Measurements from ENCODE around the gene SERPINE1.
A peak's percentile ranks its signal among the peaks of the same experiment; 100 is the strongest.
"Not testable (repeated sequence)": the region's sequence is repeated elsewhere in the genome, so short reads cannot be mapped to it uniquely, and the experiment has no call there.

SERPINE1 gene

DNA sequence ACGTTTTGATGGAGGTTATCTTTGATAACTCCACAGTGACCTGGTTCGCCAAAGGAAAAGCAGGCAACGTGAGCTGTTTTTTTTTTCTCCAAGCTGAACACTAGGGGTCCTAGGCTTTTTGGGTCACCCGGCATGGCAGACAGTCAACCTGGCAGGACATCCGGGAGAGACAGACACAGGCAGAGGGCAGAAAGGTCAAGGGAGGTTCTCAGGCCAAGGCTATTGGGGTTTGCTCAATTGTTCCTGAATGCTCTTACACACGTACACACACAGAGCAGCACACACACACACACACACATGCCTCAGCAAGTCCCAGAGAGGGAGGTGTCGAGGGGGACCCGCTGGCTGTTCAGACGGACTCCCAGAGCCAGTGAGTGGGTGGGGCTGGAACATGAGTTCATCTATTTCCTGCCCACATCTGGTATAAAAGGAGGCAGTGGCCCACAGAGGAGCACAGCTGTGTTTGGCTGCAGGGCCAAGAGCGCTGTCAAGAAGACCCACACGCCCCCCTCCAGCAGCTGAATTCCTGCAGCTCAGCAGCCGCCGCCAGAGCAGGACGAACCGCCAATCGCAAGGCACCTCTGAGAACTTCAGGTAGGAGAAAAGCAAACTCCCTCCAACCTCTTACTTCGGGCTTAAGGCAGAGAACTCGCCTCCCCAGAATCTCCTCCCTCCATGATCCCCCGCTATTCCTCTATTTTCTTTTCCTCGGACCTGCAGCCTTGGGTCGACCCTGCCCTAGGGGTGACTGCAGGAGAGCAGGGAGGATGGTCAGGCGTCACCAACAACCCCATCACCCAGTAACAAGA is at the start of gene SERPINE1:
TSS of gene SERPINE1 (plus strand) at position 454 of the 809 bp plus-strand sequence. CDS start 1,290 bp downstream, outside the sequence.
- DNase-seq, result no peak

DNA sequence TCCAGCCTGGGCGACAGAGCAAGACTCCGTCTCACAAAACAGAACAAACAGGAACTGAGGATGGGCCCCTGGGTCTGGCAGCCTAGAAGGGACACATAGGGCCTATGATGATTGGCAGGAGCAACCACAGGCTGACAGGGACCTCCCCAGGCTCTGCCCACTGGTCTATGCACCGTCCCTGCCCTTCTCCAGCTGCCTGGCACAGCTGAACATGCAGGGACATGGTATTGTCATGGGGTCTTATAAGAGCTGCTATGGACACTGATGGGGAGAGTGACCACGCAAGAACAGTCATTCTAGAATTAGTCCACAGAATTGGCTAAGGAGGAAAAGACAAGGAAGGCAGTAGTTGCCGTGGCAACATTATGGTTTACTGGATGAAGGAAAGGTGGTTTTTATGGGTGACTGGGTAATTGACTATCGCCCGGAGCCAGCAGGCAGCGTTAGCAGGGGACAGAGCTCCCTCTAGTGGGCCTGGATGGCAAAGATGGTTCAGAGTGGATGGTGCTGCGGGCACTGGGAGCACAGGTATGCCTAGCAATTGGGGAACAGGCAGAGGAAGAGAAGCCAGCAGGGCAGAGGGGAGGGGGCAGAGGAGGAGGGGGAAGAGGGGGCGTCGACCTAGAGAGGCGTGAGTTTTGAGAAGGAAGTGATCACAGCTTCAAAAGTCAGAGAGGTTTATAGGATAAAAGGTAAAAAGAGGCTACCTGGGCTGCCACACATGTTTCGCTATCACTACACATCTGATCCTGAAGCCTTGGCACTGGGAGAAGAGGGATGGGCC is 49.4 kb upstream of the SERPINE1 start:
- peak; percentile 81 to 83 for DNase-seq

DNA sequence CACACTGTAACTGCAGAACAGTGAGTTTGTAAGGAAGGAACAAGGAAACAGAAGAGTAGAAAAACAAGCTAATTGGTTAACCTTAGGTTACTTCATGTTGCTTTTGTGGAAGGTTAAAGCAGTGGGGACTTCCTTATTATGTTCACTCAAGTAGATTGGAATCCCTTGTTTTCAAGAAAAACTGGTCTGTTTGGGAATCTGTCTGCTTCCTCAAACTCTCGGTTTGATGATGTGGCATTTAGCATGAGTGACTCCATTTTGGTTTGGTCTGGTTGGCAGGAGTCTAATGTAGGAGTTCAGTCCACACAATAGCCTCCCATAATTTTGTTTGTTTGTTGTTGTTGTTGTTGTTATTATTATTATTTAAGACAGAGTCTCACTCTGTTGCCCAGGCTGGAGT is 45.5 kb upstream of the SERPINE1 start:
- DNase-seq, result no peak

DNA sequence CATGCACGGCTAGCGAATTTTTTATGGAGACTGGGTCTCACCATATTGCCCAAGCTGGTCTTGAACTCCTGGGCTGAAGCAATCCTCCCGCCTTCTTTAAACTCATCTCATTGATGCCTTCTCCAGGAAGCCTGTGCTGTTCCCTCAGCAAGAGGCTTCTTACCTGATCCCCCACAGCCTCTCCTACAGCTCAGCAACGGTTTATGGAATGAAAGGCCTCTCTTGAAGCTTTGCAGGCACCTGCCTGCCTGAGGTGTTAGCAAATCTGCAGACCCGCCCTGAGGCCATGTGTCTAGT is 42.1 kb upstream of the SERPINE1 start:
- peak in 1 of 2 experiments; percentile 47 for DNase-seq

DNA sequence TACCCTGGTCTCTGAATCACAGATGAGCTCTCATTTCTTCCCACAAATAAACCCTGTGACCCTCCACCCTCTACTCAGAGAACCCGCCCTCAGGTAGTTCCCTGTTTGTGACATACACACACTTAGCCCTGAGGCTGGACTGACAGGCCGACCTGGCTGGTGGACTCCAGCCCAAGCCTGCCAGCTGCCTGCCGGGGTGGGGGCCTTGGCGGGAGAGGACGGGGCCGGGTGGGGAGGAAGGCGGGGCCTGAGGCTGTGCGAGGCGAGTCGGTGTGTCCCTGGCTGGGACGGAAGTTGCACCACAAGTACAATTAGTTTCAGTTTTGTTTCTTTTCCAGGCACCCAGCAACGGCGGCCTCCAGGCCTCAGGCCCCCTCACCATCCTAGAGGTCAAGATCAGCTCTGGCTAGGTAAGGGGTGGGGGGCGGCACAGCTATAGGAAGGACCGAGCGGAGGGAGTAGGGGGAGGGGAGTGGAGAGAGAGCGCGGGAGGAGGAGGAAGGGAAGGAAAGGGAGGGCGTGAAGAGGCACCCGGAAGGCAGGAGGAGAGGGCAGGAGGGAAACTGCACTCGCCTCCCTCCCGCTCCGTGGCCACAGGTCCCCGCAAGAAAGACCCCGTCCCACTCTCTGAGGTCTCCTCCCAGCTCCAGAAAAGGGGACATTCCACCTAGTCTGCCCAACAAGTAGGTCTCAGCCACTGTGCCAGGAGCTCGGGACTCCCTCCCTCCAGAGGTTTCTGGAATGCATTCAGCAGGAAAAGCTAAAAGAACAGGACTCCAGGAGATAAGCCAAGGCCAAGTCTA is 41.5 kb upstream of the SERPINE1 start, which contains the start of gene TRIM56:
TSS of gene TRIM56 (plus strand) at position 320 of the 803 bp plus-strand sequence. CDS start 1,832 bp downstream, outside the sequence.
- peak; percentile 52 to 67 for DNase-seq

DNA sequence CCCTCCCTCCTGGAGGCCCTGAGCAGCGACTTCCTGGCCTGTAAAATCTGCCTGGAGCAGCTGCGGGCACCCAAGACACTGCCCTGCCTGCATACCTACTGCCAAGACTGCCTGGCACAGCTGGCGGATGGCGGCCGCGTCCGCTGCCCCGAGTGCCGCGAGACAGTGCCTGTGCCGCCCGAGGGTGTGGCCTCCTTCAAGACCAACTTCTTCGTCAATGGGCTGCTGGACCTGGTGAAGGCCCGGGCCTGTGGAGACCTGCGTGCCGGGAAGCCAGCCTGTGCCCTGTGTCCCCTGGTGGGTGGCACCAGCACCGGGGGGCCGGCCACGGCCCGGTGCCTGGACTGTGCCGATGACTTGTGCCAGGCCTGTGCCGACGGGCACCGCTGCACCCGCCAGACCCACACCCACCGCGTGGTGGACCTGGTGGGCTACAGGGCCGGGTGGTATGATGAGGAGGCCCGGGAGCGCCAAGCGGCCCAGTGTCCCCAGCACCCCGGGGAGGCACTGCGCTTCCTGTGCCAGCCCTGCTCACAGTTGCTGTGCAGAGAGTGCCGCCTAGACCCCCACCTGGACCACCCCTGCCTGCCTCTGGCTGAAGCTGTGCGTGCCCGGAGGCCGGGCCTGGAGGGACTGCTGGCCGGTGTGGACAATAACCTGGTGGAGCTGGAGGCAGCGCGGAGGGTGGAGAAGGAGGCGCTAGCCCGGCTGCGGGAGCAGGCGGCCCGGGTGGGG is 39.4 kb upstream of the SERPINE1 start:
- no peak for DNase-seq

DNA sequence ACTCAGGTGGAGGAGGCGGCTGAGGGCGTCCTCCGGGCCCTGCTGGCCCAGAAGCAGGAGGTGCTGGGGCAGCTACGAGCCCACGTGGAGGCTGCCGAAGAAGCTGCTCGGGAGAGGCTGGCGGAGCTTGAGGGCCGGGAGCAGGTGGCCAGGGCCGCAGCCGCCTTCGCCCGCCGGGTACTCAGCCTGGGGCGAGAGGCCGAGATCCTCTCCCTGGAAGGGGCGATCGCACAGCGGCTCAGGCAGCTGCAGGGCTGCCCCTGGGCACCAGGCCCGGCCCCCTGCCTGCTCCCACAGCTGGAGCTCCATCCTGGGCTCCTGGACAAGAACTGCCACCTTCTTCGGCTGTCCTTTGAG is 38.9 kb upstream of the SERPINE1 start:
- no peak for DNase-seq

DNA sequence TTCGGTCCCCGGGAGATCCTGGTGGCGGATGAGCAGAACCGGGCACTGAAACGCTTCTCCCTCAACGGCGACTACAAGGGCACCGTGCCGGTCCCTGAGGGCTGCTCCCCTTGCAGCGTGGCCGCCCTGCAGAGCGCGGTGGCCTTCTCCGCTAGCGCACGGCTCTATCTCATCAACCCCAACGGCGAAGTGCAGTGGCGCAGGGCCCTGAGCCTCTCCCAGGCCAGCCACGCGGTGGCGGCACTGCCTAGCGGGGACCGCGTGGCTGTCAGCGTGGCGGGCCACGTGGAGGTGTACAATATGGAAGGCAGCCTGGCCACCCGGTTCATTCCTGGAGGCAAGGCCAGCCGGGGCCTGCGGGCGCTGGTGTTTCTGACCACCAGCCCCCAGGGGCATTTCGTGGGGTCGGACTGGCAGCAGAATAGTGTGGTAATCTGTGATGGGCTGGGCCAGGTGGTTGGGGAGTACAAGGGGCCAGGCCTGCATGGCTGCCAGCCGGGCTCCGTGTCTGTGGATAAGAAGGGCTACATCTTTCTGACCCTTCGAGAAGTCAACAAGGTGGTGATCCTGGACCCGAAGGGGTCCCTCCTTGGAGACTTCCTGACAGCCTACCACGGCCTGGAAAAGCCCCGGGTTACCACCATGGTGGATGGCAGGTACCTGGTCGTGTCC is 37.9 kb upstream of the SERPINE1 start:
- DNase-seq, result no peak

DNA sequence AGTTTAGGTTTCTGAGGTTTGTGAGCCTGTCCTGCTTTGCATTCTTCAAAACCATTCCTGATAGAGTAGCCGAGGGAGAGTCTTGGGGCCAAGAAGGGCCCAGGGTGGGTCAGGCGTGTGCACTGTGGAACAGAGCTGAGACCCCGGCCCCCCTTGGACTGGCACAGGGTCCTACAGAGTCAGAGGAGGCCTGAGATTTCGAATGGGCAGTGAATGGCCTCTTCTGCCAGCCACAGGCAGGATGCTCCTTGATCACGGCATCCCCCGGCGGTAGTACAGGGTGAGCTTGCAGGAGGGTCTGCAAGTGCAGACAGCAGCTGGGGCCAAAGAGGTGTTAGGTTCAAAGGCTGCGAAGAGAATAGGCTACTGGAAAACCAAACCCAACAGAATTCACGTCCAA is 37.0 kb upstream of the SERPINE1 start:
- no peak for DNase-seq

DNA sequence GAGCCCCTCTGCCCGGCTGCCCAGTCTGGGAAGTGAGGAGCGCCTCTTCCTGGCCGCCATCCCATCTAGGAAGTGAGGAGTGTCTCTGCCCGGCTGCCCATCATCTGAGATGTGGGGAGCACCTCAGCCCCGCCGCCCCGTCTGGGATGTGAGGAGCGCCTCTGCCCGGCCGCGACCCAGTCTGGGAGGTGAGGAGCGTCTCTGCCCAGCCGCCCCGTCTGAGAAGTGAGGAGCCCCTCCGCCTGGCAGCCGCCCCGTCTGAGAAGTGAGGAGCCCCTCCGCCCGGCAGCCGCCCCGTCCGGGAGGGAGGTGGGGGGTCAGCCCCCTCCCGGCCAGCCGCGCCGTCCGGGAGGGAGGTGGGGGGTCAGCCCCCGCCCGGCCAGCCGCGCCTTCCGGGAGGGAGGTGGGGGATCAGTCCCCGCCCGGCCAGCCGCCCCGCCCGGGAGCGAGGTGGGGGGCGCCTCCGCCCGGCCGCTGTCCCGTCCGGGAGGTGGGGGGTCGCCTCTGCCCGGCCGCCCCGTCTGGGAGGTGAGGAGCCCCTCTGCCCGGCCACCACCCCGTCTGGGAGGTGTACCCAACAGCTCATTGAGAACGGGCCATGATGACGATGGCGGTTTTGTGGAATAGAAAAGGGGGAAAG is 34.5 kb upstream of the SERPINE1 start:
- not testable (repeated sequence) for DNase-seq

DNA sequence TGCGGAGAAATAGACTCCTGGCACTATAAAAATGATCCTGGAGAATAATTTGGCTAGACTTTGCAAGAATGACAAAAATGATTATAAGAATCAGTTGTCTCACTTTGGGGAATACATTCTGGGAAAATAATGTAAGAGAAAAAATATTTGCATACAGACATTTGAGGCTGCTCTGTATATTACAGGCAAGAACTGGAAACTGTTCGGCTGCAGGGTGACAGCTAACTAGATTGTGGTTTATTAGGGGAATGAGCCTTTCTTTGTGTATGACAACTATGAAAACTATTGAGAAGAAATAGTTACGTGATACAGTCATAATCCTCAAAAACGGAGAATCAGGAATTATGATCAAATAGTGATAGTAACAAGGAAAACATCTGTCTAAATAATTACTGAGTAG is 33.0 kb upstream of the SERPINE1 start:
- DNase-seq, result no peak

DNA sequence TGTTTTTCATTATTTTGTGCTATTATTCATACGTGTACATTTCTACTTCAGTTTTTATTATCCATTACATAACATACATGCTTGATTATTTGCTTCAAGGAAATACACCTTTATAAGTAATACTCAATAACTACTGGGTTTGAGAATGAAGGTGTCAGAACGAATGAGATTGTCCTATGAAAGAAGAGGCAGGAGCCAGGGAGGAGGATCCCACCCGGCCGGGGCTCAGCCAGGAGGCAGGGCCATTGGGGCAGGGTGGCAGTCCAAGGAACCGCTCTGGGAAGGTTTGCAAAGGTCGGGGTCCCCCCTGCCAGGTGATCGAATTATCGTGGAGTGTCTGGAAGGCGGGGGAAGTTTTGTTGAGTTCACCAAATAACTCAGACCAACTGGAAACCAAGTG is 32.5 kb upstream of the SERPINE1 start:
- DNase-seq, result no peak

DNA sequence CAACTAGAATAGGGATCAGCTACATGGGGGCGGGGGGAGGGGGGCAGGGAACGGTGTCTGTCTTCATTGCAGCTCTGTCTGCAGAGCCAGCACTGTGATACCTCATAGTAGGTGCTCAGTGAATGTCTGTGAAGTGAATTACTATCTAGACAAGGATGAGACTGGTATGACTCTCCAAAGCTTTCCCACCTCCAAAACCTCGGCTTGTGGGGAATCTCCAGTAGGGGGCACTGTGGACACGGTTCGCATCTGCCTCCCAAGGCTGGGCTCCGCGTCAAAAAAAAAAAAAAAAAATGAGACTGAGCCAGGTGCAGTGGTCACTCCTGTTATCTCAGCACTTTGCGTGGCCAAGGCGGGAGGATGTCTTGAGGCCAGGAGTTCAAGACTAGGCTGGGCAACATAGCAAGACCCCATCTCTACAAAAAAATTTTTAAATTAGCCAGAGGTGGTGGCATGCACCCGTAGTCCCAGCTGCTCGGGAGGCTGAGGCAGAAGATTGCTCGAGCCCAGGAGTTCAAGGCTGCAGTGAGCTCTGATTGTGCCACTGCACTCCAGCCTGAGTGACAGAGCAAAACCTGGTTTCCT is 32.0 kb upstream of the SERPINE1 start:
- DNase-seq, result no peak

DNA sequence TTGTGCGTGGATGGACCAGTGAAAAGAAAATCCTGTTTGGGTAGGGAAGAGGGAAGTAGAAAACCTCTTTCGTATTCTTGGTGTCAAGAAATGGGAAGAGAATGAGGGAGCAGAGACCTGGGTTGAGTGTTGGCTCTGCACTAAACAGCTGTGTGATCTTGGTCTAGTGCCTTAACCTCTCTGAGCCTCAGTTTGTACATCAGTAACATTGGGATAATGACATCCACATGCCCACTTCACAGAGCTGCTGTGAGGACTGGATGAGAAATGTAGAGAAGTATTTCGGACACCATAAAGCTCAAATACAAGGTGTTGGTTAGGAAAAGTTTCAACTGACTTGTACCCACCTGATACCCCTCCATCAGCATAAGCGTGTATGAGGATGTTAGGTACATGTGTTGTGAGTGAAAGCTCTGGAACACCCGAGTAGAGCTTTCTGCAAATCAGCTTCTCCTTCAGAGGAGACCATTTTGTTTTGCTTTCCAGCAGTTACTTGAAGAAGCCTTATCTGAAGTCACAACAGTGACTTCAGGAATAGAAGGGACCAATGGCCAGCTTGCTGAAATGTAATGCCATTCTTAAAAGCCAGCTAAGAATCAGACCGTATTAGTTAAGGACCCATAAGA is 30.5 kb upstream of the SERPINE1 start:
- DNase-seq, result no peak

DNA sequence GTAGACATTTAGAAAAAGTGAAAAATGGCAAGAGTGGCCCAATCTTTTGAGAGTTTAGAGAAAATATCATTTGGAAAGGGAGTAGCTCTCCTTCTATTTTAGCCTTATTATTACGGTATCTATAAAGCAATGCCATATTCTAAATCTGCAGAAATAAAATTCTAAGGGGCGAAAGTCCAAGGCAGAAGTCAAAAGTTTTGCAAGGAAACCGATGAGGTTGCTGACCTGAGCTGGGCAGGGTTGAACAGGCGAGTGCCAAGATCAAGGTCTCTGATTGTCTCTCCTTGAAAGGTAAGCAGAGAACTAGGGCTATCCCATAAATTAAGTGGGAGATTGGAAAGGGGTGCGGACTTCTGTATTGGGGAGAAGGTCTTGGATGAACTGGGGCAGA is 30.0 kb upstream of the SERPINE1 start:
- no peak for DNase-seq

DNA sequence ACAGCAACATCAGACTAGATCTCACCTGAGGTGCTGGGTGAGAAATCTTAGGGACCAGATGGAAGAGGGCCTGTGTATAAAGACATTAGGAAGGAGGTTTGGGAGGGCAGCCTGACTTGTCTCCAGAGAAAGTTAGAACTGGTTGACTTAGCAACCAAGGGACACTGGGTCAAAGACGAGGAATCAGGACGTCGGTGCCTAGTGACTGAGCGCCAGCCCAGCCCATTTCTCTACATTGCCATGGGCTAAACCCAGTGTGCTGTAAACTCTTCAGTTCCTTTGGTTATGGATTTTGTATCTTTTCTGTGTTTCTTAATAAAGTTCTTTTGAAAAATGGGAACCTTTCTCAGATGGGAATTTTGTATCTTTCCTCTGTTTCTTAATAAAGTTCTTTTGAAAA is 29.3 kb upstream of the SERPINE1 start:
- no peak for DNase-seq

DNA sequence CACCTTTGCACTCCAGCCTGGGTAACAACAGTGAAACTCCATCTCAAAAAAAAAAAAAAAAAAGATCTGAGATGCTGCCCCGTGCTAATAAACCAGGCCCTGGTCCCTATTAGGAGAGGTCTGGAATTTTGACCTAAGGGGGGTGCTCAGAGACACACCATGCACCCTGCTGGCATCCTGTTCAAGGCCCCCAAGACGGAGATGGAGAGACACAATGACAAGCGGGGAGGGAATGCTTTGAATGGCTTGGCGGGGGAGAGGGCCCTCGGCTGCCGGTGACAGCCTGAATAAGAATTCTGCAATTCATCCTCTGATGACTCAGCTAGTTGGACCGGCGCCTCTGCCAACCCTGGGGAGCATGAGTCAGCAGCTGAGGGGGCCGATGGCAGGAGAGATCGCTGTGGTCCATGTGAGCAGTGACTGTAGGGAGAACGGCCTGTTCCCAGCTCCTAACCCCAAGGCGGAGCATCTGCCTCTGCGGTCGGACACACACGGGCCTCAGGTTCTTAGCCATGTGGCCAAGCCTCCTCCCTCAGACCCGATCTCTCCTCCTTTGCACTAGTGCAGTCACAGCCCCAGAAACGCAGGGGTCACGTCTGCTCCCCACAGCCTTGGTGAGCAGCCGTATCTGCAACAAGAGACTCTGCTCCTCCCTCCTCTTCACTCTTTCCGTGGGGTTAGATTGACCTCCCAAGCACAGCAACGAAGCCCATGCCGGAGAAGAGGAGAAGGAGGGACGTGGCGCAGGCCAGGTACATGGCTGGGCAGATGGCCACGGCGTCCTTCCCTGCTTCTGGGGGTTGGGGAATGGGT is 26.7 kb upstream of the SERPINE1 start:
- DNase-seq, result peak in 1 of 2 experiments; percentile 28

DNA sequence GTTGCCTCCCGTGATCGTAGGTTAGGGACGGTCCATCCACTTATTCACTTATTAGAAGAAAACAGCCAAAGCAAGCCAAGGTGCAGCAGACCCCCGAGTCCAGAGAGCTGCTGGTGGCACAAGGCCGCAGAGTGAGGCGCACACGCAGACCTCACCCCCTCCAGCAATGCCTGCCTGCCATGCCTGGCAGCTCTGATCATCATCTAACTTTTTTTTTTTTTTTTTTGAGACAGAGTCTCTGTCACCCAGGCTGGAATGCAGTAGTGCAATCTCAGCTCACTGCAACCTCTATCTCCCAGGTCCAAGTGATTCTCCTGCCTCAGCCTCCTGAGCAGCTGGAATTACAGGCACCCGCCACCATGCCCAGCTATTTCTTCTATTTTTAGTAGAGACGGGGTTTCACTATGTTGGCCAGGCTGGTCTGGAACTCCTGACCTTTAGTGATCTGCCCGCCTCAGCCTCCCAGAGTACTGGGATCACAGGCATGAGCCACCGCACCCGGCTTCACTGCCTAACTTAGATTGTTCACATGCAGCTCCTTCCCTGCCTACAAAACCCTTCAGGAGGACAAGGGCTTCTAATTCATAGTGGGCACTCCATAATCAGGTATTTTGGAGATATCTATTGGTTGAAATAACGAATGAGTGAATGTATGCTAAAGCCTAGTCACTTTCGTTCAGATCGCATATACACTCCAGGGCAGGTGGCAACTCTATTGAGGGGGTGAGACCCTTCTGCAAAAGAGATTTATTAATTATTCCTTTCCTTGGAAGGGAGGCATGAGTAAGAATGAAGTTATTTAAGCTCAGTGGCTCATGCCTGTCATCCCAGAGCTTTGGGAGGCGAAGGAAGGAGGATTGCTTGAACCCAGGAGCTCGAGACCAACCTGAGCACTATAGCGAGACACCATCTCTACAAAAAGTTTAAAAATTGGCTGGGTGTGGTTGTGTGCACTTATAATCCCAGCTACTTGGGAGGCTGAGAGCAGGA is 25.8 kb upstream of the SERPINE1 start:
- DNase-seq, result no peak

DNA sequence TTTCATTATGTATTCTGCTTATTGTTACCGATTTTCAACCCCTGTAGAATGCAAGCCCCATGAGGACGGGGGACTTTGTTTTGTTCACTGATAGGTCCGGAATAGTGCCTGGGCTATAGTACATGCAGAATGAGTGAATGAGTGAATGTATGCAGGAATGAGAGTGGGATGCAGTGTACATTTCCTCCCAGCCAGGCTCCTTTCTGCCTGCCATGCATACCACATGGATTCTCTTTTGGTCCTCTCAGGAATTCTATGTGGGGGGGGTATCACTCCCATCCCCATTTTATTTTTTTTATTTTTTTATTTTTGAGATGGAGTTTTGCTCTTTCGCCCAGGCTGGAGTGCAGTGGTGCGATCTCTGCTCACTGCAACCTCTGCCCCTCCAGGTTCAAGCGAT is 24.9 kb upstream of the SERPINE1 start:
- no peak for DNase-seq
